BE2C (cell line): ENCODE measurements around the gene RPS6KA5.

Experiments used
- DNase-seq: peaks from one replicate; pipeline ENCODE4 v3.0.0-alpha.2; 2020
- H3K27me3 ChIP-seq: fragments of 250-450 bp; sonication (Bioruptor Pico); 2 replicates; pipeline ENCODE4 v1.5.1; 2020; ENCODE audit warnings: mild to moderate bottlenecking
- H3K36me3 ChIP-seq: fragments of 250-450 bp; sonication (Bioruptor Pico); 2 replicates; pipeline ENCODE4 v1.5.1; 2020; ENCODE audit warnings: mild to moderate bottlenecking
- H3K4me1 ChIP-seq: fragments of 250-450 bp; sonication (Bioruptor Pico); 2 replicates; pipeline ENCODE4 v1.5.1; 2020
- H3K4me3 ChIP-seq: 2 replicates; pipeline ENCODE4 v1.5.1; 2011; ENCODE audit warnings: low read depth, low read length
- H3K9me3 ChIP-seq: fragments of 250-450 bp; sonication (Bioruptor Pico); 2 replicates; pipeline ENCODE4 v1.5.1; 2020
- CTCF ChIP-seq: IDR thresholded peaks from 2 replicates; pipeline ENCODE4 v1.5.1; 2012; ENCODE audit warnings: mild to moderate bottlenecking, low read depth, low read length

The RPS6KA5 gene

DNA sequence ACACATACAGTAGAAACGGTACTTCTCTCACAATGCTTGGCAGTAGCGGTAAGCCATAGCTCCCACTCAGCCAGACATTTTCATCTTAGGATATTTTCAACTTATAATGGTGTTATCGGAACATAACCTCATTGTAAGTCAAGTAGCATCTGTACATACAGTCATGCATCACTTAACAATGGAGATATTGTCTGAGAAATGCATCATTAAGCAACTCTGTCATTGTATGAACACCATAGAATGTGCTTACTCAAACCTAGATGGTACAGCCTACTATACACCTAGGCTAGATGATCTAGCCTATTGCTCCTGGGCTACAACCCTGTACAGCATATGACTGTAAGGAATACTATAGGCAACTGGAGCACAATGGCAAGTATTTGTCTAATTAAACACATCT is 40.8 kb downstream of the RPS6KA5 start:
- Histone ChIP-seq H3K4me3 (no peak overlapping the region), H3K27me3 (no peaks in the 10 kb centered on the region), H3K9me3 (no peaks in the 10 kb centered on the region), H3K4me1 (no peaks in the 10 kb centered on the region), H3K36me3 (no peaks in the 10 kb centered on the region; the same call in 1 of the 2 replicates)
- DNase-seq: no peak
- no peak for TF ChIP-seq CTCF

GRCh38 chr14:91018481-91018880 is 42.0 kb downstream of the RPS6KA5 start:
- no peaks in the 10 kb centered on the region; the same call in 1 of the 2 replicates for H3K36me3 ChIP-seq
- no peaks in the 10 kb centered on the region for H3K9me3 ChIP-seq
- H3K4me1 ChIP-seq: no peaks in the 10 kb centered on the region
- no peak for DNase-seq
- no peak overlapping the region for H3K4me3 ChIP-seq
- H3K27me3 ChIP-seq: no peaks in the 10 kb centered on the region
- no peak for TF ChIP-seq CTCF

DNA sequence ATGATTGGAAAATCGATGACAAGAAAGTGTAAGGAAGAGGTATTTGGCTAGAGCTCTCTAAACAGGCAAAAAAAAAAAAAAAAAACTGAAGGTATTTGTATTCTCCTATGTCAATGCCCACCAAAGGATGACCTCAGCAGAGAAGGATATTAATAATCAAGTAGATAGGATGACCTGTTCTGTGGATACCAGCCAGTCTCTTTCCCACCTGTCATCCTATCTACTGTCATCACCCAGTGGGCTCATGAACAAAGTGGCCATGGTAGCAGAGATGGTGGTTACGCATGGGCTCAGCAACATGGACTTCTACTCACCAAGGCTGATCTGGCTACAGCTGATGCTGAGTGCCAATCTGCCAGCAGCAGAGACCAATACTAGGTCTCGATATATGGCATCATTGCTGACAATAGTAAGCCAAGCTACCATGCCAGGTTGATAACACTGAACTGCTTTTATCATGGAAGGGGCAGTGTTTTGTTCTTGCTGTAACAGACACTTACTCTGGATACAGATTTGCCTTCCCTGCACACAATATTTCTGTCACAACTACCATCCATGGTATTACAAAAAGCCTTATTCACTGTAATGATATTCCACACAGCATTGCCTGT is 43.5 kb downstream of the RPS6KA5 start:
- Histone ChIP-seq H3K9me3 (no peaks in the 10 kb centered on the region), H3K4me1 (no peaks in the 10 kb centered on the region), H3K27me3 (no peaks in the 10 kb centered on the region), H3K36me3 (no peaks in the 10 kb centered on the region; the same call in 1 of the 2 replicates), H3K4me3 (no peak overlapping the region)
- TF ChIP-seq CTCF: no peak
- no peak for DNase-seq

DNA sequence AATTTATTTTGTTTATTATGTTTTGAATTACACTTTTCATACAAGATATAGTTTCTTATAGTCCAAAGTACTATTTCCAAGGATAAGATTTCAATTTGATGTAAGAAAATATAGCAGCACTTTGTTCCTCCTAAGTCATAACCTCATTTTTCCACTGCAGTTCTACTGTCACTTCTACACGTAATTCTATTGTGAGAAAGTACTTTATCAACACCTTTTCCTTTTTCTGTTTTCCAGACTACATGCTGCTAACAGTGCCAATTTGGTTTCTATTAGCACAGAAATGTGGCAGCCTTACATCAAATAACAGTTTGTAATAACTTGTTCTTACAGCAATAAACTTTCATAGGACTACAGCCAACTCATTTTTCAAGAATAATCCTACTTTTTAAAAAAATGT is 45.0 kb downstream of the RPS6KA5 start:
- Histone ChIP-seq H3K36me3 (no peaks in the 10 kb centered on the region; the same call in 1 of the 2 replicates), H3K9me3 (no peaks in the 10 kb centered on the region), H3K4me3 (no peak overlapping the region), H3K27me3 (no peaks in the 10 kb centered on the region), H3K4me1 (no peaks in the 10 kb centered on the region)
- DNase-seq: no peak
- TF ChIP-seq CTCF: no peak

DNA sequence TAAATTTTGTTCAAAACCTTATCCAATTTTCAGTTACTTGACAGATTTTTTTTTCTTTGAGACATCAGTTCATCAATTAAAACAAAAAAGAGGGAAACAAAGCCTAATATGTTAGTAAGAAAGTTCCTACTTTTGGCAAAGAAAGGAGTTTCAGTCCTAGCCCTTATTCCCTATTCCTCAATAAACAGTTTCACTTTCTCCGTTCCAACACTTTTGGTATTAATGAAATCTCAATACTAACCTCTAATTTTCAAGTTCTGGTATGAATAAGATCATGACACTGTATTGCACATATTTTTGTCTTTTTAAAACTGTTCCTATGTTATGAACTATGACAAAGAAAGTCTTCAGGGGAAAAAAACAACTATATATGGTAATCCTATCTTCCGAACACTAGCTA is 48.4 kb downstream of the RPS6KA5 start:
- no peak for TF ChIP-seq CTCF
- H3K9me3 ChIP-seq: no peaks in the 10 kb centered on the region
- no peak overlapping the region for H3K4me3 ChIP-seq
- H3K27me3 ChIP-seq: no peaks in the 10 kb centered on the region
- no peaks in the 10 kb centered on the region; the same call in 1 of the 2 replicates for H3K4me1 ChIP-seq
- DNase-seq: no peak
- no peaks in the 10 kb centered on the region for H3K36me3 ChIP-seq

- Histone ChIP-seq H3K9me3 (no peaks in the 10 kb centered on the region), H3K4me1 (no peaks in the 10 kb centered on the region; the same call in 1 of the 2 replicates), H3K4me3 (no peak overlapping the region), H3K36me3 (no peaks in the 10 kb centered on the region), H3K27me3 (no peaks in the 10 kb centered on the region)
- TF ChIP-seq CTCF: no peak
- DNase-seq: no peak
Measured at GRCh38 chr14:91010153-91010533, 50.3 kb downstream of the RPS6KA5 start.
